Measurements from ENCODE around the gene TAB2. TPM values are rescaled to one million over a fixed set of nuclear protein-coding genes. Genes with fewer than 3 reads are reported as not detected.

TAB2 gene
- total and polyA plus RNA-seq, 2 of the 8 experiments (the other 6 are each of a cell fraction or from before 2014, with no cell fraction given), result 40.4 to 63.0 TPM

GRCh38 chr6:149431905-149432775 is 114.6 kb downstream of the TAB2 start:
- 40% methylated on average over 19 of the region's 19 CpGs; no CpG with 5 or more reads in 1 of the 2 experiments for WGBS, 2 experiments (ENCODE audit: extremely low coverage in 1 of 2, insufficient coverage in 1 of 2, insufficient read length in 1 of 2, insufficient replicate concordance in 2 of 2, low coverage in 1 of 2, low lambda C conversion rate in 2 of 2, missing lambda C conversion rate in 1 of 2)
- no peaks in the 10 kb centered on the region for H3K27me3 ChIP-seq (replicated peaks in 1 of 4; ENCODE audit: control insufficient read depth in 3 of 4, extremely low read depth in 1 of 4, insufficient read depth in 3 of 4, low read length in 3 of 4)
- POLR2A ChIA-PET (ENCODE audit: partially characterized antibody), result interaction anchor here (0.6 to 1.3 kb wide), 2 partner anchors 242 to 374 kb away, joined by 3 to 5 read pairs; no protein-coding TSS in a partner anchor
- no peak for TF ChIP-seq TEAD4 (IDR thresholded peaks at IDR 0.05; ENCODE audit: low read depth, low read length)
- peak; percentile 94 to 98 (median 95) for TF ChIP-seq CTCF (IDR thresholded peaks at IDR 0.05; ENCODE audit: control extremely low read depth in 1 of 3, insufficient read depth in 1 of 3, low read depth in 1 of 3, low read length in 3 of 3)
- no peak for TF ChIP-seq RXRA (IDR thresholded peaks at IDR 0.05; ENCODE audit: insufficient read depth, low read depth, low read length)
- peak; percentile 49; the same call in 1 of the 2 replicates for TF ChIP-seq ATF2 (IDR thresholded peaks at IDR 0.05; ENCODE audit: low read length)
- TF ChIP-seq HDAC2 (IDR thresholded peaks at IDR 0.05; ENCODE audit: borderline replicate concordance in 1 of 2, low read depth in 2 of 2, low read length in 2 of 2), result 0 out of 4 replicates have a peak, but pooled peaks of 1 of the 2 experiments have one; percentile 34
- TF ChIP-seq ZNF274 (IDR thresholded peaks at IDR 0.05; ENCODE audit: borderline replicate concordance, extremely low read depth, low read length), result no peak

More at GRCh38 chr6:149431905-149432775, 114.6 kb downstream of the TAB2 start:
- H3K4me1 ChIP-seq (replicated peaks in 1 of 4; ENCODE audit: control insufficient read depth in 3 of 4, insufficient read depth in 4 of 4, low read length in 3 of 4), result 0 out of 7 replicates have a peak, but pooled peaks cover 0 to 2% (median 0%) of the 10 kb centered on the region in 4 experiments
- H3K23ac ChIP-seq (ENCODE audit: insufficient read length), result no peak overlapping the region
- no peak overlapping the region for H2AK5ac ChIP-seq (ENCODE audit: low read depth, low read length)
- H2BK20ac ChIP-seq (ENCODE audit: low read length), result no peak overlapping the region
- H4K20me1 ChIP-seq (replicated peaks in 1 of 2; ENCODE audit: control insufficient read depth in 1 of 2, insufficient read depth in 2 of 2, low read length in 2 of 2), result no peaks in the 10 kb centered on the region
- H3K79me2 ChIP-seq (ENCODE audit: control insufficient read depth in 1 of 2, insufficient read depth in 2 of 2, low read length in 2 of 2), result no peaks in the 10 kb centered on the region
- no peaks in the 10 kb centered on the region for H3K23me2 ChIP-seq (ENCODE audit: low read depth, low read length)
- no peak overlapping the region; a peak in 1 of 7 replicates for H3K9ac ChIP-seq (replicated peaks in 1 of 4; ENCODE audit: extremely low read depth in 1 of 4, low read depth in 3 of 4, low read length in 3 of 4)
- no peaks in the 10 kb centered on the region for H3K79me1 ChIP-seq (ENCODE audit: low read depth, low read length)
- CTCF ChIA-PET (ENCODE audit: partially characterized antibody), result interaction anchor here (0.5 to 2.0 kb wide), 66 partner anchors 9 to 1131 kb away, joined by 3 to 19 read pairs (median 4); no protein-coding TSS in a partner anchor
- peak overlapping the region; percentile 93 for H2AFZ ChIP-seq (ENCODE audit: low read length)
- H3K4me2 ChIP-seq (ENCODE audit: insufficient read depth in 1 of 2, low read depth in 2 of 2, low read length in 2 of 2), result 0 out of 4 replicates have a peak overlapping the region, but pooled peaks of 1 of the 2 experiments have one; percentile 16
- H2BK12ac ChIP-seq (ENCODE audit: low read depth, low read length), result no peak overlapping the region
- no peak overlapping the region for H3K14ac ChIP-seq (ENCODE audit: insufficient read length)
- no peak overlapping the region for H2BK120ac ChIP-seq (replicated peaks; ENCODE audit: low read depth, low read length)
- H3K56ac ChIP-seq (replicated peaks; ENCODE audit: insufficient read length, low read depth, low read length), result no peak overlapping the region
- H3K36me3 ChIP-seq (ENCODE audit: control insufficient read depth in 2 of 4, insufficient read depth in 4 of 4, low read length in 3 of 4), result no peaks in the 10 kb centered on the region
- no peak overlapping the region for H3K4ac ChIP-seq (replicated peaks; ENCODE audit: insufficient read length, low read depth, low read length)
- H4K5ac ChIP-seq (ENCODE audit: insufficient read length, low read depth, low read length), result no peak overlapping the region
- H2BK5ac ChIP-seq (ENCODE audit: low read depth, low read length), result no peak overlapping the region
- no peak overlapping the region for H4K8ac ChIP-seq (ENCODE audit: extremely low read depth, insufficient read depth, low read length)
- H4K91ac ChIP-seq (replicated peaks; ENCODE audit: insufficient read length, low read length), result no peak overlapping the region
- FAIRE-seq (peak; percentile 93), DNase-seq (ENCODE audit: low read depth in 1 of 2, low spot score in 2 of 2) (peak; percentile 92 to 99)
- H3K9me3 ChIP-seq (ENCODE audit: insufficient read depth in 2 of 2, low read depth in 1 of 2, low read length in 1 of 2), result no peaks in the 10 kb centered on the region
- no peak overlapping the region for H3K18ac ChIP-seq (ENCODE audit: extremely low read depth, low read length)
- no peak overlapping the region for H3K4me3 ChIP-seq (ENCODE audit: extremely low read depth in 1 of 4, insufficient read depth in 2 of 4, low read depth in 3 of 4, low read length in 4 of 4)
- H2BK15ac ChIP-seq (ENCODE audit: low read length), result no peak overlapping the region; the same call in 1 of the 2 replicates
- H3K27ac ChIP-seq (ENCODE audit: low read depth, low read length), result no peak overlapping the region
